Ascending aorta (tissue), 2 donors: ENCODE data around the gene RAB4A. TPM values are rescaled to one million over a fixed set of nuclear protein-coding genes. Genes with fewer than 3 reads are reported as not detected.

ENCODE experiments used
- DNase-seq, 2 donors: peaks; one replicate each; pipeline ENCODE4 v3.0.0-alpha.2; 2019; ENCODE audit warnings: low spot score in 2 of 2
- H3K27ac ChIP-seq, 2 donors: fragments of 200-600 bp; sonication (generic); one replicate each; pipeline ENCODE4 v1.5.1; 2016 to 2017; ENCODE audit warnings: mild to moderate bottlenecking in 1 of 2
- H3K27me3 ChIP-seq: fragments of 200-600 bp; sonication (generic); one replicate; pipeline ENCODE4 v1.5.1; 2017
- H3K36me3 ChIP-seq, 2 donors: fragments of 200-600 bp; sonication (generic); one replicate each; pipeline ENCODE4 v1.5.1; 2016
- H3K4me1 ChIP-seq, 2 donors: fragments of 200-600 bp; sonication (generic); one replicate each; pipeline ENCODE4 v1.5.1; 2016 to 2017; ENCODE audit warnings: mild to moderate bottlenecking in 1 of 2
- H3K4me3 ChIP-seq, 2 donors: fragments of 200-600 bp; sonication (generic); one replicate each; pipeline ENCODE4 v1.5.1; 2016 to 2017; ENCODE audit warnings: mild to moderate bottlenecking in 1 of 2
- H3K9me3 ChIP-seq, 2 donors: fragments of 200-600 bp; sonication (generic); one replicate each; pipeline ENCODE4 v1.5.1; 2016
- CTCF ChIP-seq, 3 experiments: fragments of 200-600 bp in 2 of 3; fragments of 450-650 bp in 1 of 3; sonication (generic) in 2 of 3; IDR thresholded peaks; one replicate each; pipeline ENCODE4 v1.5.1; 2016 to 2019; ENCODE audit warnings: antibody characterized with exemption in 3 of 3, mild to moderate bottlenecking in 1 of 3, moderate library complexity in 1 of 3
- intact Hi-C: fragments of 100-400 bp; cut with DNase I; formaldehyde crosslinking; loops from one replicate; pipeline ENCODE4 v1.15.1; 2023
- total RNA-seq: library from RNA; depleted of rRNA; stranded (reverse); fragments of >200 nt; gene quantifications from one replicate; pipeline ENCODE4 v1.1.0, GENCODE V29; 2016

The RAB4A gene
- total RNA-seq, 1 donor from 2014 or later, result 6.0 TPM

- no peak for TF ChIP-seq CTCF (IDR thresholded peaks at IDR 0.05)
- H3K4me3 ChIP-seq, result no peak overlapping the region
- no peak for DNase-seq
- H3K27ac ChIP-seq, result no peak overlapping the region
- H3K36me3 ChIP-seq, result no peaks in the 10 kb centered on the region
- peaks cover 0 to 2% of the 10 kb centered on the region in 2 donors for H3K4me1 ChIP-seq
- intact Hi-C loops, result no loop called here
- H3K27me3 ChIP-seq, result no peaks in the 10 kb centered on the region
- H3K9me3 ChIP-seq, result no peaks in the 10 kb centered on the region
Measured at GRCh38 chr1:229260297-229260696, 10.6 kb upstream of the RAB4A start.

- intact Hi-C loops, result no loop called here
- H3K27me3 ChIP-seq, result no peaks in the 10 kb centered on the region
Measured at GRCh38 chr1:229262239-229262638, 8.7 kb upstream of the RAB4A start.

GRCh38 chr1:229263254-229263653 lies 7.7 kb upstream of the RAB4A start:
- Histone ChIP-seq H3K36me3 (no peaks in the 10 kb centered on the region), H3K27me3 (no peaks in the 10 kb centered on the region), H3K27ac (no peak overlapping the region), H3K4me1 (peaks cover 0 to under 1% of the 10 kb centered on the region in 2 donors), H3K4me3 (no peak overlapping the region), H3K9me3 (peaks cover 0 to 8% of the 10 kb centered on the region in 2 donors)
- no peak for DNase-seq
- TF ChIP-seq CTCF (IDR thresholded peaks at IDR 0.05), result no peak
- intact Hi-C loops, result no loop called here

More at GRCh38 chr1:229262239-229262638, 8.7 kb upstream of the RAB4A start:
- H3K27ac ChIP-seq, result no peak overlapping the region
- peaks cover 0 to 2% of the 10 kb centered on the region in 2 donors for H3K4me1 ChIP-seq
- H3K36me3 ChIP-seq, result no peaks in the 10 kb centered on the region
- DNase-seq, result no peak
- peaks cover 0 to 4% of the 10 kb centered on the region in 2 donors for H3K9me3 ChIP-seq
- H3K4me3 ChIP-seq, result no peak overlapping the region
- no peak for TF ChIP-seq CTCF (IDR thresholded peaks at IDR 0.05)

DNA sequence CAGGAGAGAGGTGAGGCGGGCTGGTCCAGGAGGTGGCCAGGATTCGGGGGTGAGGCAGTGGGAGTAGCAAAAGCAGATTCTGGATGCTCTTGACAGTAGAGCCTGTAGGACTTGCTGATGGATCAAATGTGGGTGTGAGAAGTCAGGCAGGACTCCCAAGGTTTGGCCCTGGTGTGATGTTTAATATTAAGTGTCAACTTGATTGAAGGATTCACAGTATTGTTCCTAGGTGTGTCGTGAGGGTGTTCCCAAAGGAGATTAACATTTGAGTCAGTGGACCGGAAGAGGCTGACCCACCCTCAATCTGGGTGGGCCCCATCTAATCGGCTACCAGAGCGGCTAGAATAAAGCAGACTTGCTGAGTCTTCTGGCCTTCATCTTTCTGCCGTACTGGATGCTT lies 6.8 kb upstream of the RAB4A start:
- intact Hi-C loops, result no loop called here
- H3K36me3 ChIP-seq, result no peaks in the 10 kb centered on the region
- H3K27me3 ChIP-seq, result no peaks in the 10 kb centered on the region
- H3K4me3 ChIP-seq, result no peak overlapping the region
- TF ChIP-seq CTCF (IDR thresholded peaks at IDR 0.05), result no peak
- H3K4me1 ChIP-seq, result no peaks in the 10 kb centered on the region
- H3K9me3 ChIP-seq, result peaks cover 0 to 8% of the 10 kb centered on the region in 2 donors
- no peak for DNase-seq
- no peak overlapping the region for H3K27ac ChIP-seq

- Histone ChIP-seq H3K9me3 (peaks cover 0 to 8% of the 10 kb centered on the region in 2 donors), H3K27me3 (no peaks in the 10 kb centered on the region), H3K4me1 (no peaks in the 10 kb centered on the region), H3K27ac (no peak overlapping the region), H3K36me3 (no peaks in the 10 kb centered on the region), H3K4me3 (no peak overlapping the region)
- no peak for TF ChIP-seq CTCF (IDR thresholded peaks at IDR 0.05)
- intact Hi-C loops, result no loop called here
- no peak for DNase-seq
Measured at GRCh38 chr1:229264487-229264886, 6.4 kb upstream of the RAB4A start.

DNA sequence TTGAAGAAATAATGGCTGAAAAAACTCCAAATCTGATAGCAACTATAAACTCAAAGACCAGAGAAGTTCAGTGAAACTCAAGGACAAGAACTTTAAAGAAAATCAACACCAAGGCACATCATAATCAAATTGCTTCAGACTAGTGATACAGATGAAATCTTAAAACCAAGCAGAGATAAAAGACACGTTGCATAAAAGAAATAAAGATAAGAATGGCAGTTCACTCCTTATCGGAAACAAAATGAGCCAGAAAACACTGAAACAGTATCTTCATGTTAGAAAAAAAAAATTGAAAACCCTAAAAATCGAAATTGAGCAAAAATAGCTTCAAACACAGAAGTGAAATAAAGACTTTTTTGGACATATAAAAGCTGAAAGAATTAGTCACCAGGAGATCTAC lies 4.6 kb upstream of the RAB4A start:
- intact Hi-C loops, result no loop called here
- no peak for DNase-seq
- Histone ChIP-seq H3K27ac (no peak overlapping the region), H3K36me3 (no peaks in the 10 kb centered on the region), H3K4me3 (no peak overlapping the region), H3K9me3 (peaks cover 0 to 8% of the 10 kb centered on the region in 2 donors), H3K27me3 (no peaks in the 10 kb centered on the region), H3K4me1 (peaks cover 0 to 9% of the 10 kb centered on the region in 2 donors)
- no peak for TF ChIP-seq CTCF (IDR thresholded peaks at IDR 0.05)
